NCI-H774 (cell line): Measurements from ENCODE around the gene CCL4.

Experiments used
- DNase-seq: peaks from one replicate; lab custom pipeline; 2025; lab: John Stamatoyannopoulos, UW

Gene CCL4

GRCh38 chr17:36144981-36145729, 41.5 kb downstream of the CCL4 start:
- no peak for DNase-seq

GRCh38 chr17:36147601-36148000, 44.0 kb downstream of the CCL4 start:
- DNase-seq = no peak

- DNase-seq = peak; percentile 37
Measured at GRCh38 chr17:36148559-36149295, 45.1 kb downstream of the CCL4 start.

GRCh38 chr17:36149296-36149820, 45.7 kb downstream of the CCL4 start:
- DNase-seq = no peak

- DNase-seq = no peak
Measured at GRCh38 chr17:36151891-36152638, 48.4 kb downstream of the CCL4 start.

- DNase-seq = no peak
Measured at GRCh38 chr17:36152639-36153120, 49.1 kb downstream of the CCL4 start.

- DNase-seq = no peak
Measured at GRCh38 chr17:36153895-36154610, 50.4 kb downstream of the CCL4 start.
